B cell (primary cell): Measurements from ENCODE around the gene MEG3.

Source experiments
- EZH2 ChIP-seq: IDR thresholded peaks from 2 replicates; pipeline ENCODE4 v1.6.1; 2012; ENCODE audit warnings: borderline replicate concordance, low read depth, mild to moderate bottlenecking, moderate library complexity, low read length; ENCODE audit not compliant: insufficient read depth, poor library complexity, severe bottlenecking
- TF ChIP-seq, protein P1 (sequence below): fragments of 200-600 bp; IDR thresholded peaks from one replicate; pipeline ENCODE4 v1.8.0; 2022; ENCODE audit warnings: antibody characterized with exemption, mild to moderate bottlenecking

- TF ChIP-seq, protein P1, sequence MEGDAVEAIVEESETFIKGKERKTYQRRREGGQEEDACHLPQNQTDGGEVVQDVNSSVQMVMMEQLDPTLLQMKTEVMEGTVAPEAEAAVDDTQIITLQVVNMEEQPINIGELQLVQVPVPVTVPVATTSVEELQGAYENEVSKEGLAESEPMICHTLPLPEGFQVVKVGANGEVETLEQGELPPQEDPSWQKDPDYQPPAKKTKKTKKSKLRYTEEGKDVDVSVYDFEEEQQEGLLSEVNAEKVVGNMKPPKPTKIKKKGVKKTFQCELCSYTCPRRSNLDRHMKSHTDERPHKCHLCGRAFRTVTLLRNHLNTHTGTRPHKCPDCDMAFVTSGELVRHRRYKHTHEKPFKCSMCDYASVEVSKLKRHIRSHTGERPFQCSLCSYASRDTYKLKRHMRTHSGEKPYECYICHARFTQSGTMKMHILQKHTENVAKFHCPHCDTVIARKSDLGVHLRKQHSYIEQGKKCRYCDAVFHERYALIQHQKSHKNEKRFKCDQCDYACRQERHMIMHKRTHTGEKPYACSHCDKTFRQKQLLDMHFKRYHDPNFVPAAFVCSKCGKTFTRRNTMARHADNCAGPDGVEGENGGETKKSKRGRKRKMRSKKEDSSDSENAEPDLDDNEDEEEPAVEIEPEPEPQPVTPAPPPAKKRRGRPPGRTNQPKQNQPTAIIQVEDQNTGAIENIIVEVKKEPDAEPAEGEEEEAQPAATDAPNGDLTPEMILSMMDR: no peak
- TF ChIP-seq EZH2: no peak
Measured at GRCh38 chr14:100893228-100893601, 67.3 kb downstream of the MEG3 start.
